HG03095 (cell line): ENCODE data around the gene ADAMTS16.

Experiments
- ATAC-seq: cut with Tn5 transposase; IDR thresholded peaks from one replicate; pipeline ENCODE4 v1.9.1; 2021; ENCODE audit warnings: moderate library complexity; ENCODE audit not compliant: unreplicated experiment

The ADAMTS16 gene

GRCh38 chr5:5220901-5221631 lies 80.9 kb downstream of the ADAMTS16 start:
- no peak for ATAC-seq

- no peak for ATAC-seq
Observed at GRCh38 chr5:5221724-5222123, 81.6 kb downstream of the ADAMTS16 start.

- no peak for ATAC-seq
Observed at GRCh38 chr5:5231576-5231975, 91.4 kb downstream of the ADAMTS16 start.

- ATAC-seq: no peak
Observed at GRCh38 chr5:5234912-5235311, 94.8 kb downstream of the ADAMTS16 start.

- ATAC-seq: no peak
Observed at GRCh38 chr5:5235685-5236084, 95.6 kb downstream of the ADAMTS16 start.

- no peak for ATAC-seq
Observed at GRCh38 chr5:5239191-5239590, 99.1 kb downstream of the ADAMTS16 start.

- no peak for ATAC-seq
Observed at GRCh38 chr5:5240234-5240633, 100.1 kb downstream of the ADAMTS16 start.

GRCh38 chr5:5242056-5242455 lies 101.9 kb downstream of the ADAMTS16 start:
- no peak for ATAC-seq

- ATAC-seq: no peak
Observed at GRCh38 chr5:5246736-5247135, 106.6 kb downstream of the ADAMTS16 start.

- no peak for ATAC-seq
Observed at GRCh38 chr5:5250758-5251157, 110.6 kb downstream of the ADAMTS16 start.

- no peak for ATAC-seq
Observed at GRCh38 chr5:5252106-5252505, 112.0 kb downstream of the ADAMTS16 start.

GRCh38 chr5:5257353-5257752 lies 117.2 kb downstream of the ADAMTS16 start:
- no peak for ATAC-seq

- no peak for ATAC-seq
Observed at GRCh38 chr5:5258564-5258963, 118.4 kb downstream of the ADAMTS16 start.

- no peak for ATAC-seq
Observed at GRCh38 chr5:5264727-5265126, 124.6 kb downstream of the ADAMTS16 start.

GRCh38 chr5:5266297-5266696 lies 126.2 kb downstream of the ADAMTS16 start:
- no peak for ATAC-seq

- ATAC-seq: no peak
Observed at GRCh38 chr5:5270161-5270560, 130.0 kb downstream of the ADAMTS16 start.

GRCh38 chr5:5270958-5271785 lies 131.0 kb downstream of the ADAMTS16 start:
- no peak for ATAC-seq

GRCh38 chr5:5271786-5272321 lies 131.7 kb downstream of the ADAMTS16 start:
- no peak for ATAC-seq

- ATAC-seq: no peak
Observed at GRCh38 chr5:5273398-5273797, 133.3 kb downstream of the ADAMTS16 start.

- ATAC-seq: no peak
Observed at GRCh38 chr5:5273976-5274375, 133.8 kb downstream of the ADAMTS16 start.

GRCh38 chr5:5275211-5275610 lies 135.1 kb downstream of the ADAMTS16 start:
- ATAC-seq: no peak

GRCh38 chr5:5276430-5276829 lies 136.3 kb downstream of the ADAMTS16 start:
- no peak for ATAC-seq
